H1 (cell line): ENCODE data around the gene DMC1. TPM values are rescaled to one million over a fixed set of nuclear protein-coding genes. Genes with fewer than 3 reads are reported as not detected.

Experiments used
- CTCF ChIA-PET: fragments of 300-600 bp; sonication (Branson Sonifier 250); formaldehyde crosslinking; loops from one replicate; lab custom pipeline; 2021; ENCODE audit not compliant: partially characterized antibody; lab: Charles Lee
- POLR2A ChIA-PET: fragments of 300-600 bp; sonication (Branson Sonifier 250); formaldehyde crosslinking; loops from one replicate; lab custom pipeline; 2021; ENCODE audit warnings: inconsistent platforms; ENCODE audit not compliant: partially characterized antibody; lab: Charles Lee
- DNase-seq, 2 experiments: peaks; one replicate each; pipeline versions ENCODE4 v3.0.0 to v3.0.0-alpha.2; 2010 to 2022; ENCODE audit warnings: low spot score in 2 of 2, low read depth in 1 of 2, mixed read lengths in 1 of 2
- FAIRE-seq: peaks from 2 replicates; lab custom pipeline; 2011; peaks lifted over from hg19 to GRCh38; lab: Jason Lieb, UNC
- H2AFZ ChIP-seq: 2 replicates; pipeline ENCODE4 v1.8.1; 2012; ENCODE audit warnings: low read length, inconsistent platforms
- H2AK5ac ChIP-seq: 2 replicates; pipeline ENCODE4 v1.6.1; 2013; ENCODE audit warnings: low read depth, low read length
- H2BK120ac ChIP-seq: replicated peaks from 2 replicates; pipeline ENCODE3; 2013; ENCODE audit warnings: low read depth, low read length, inconsistent platforms
- H2BK12ac ChIP-seq: 2 replicates; pipeline ENCODE4 v1.6.1; 2013; ENCODE audit warnings: low read depth, low read length
- H2BK15ac ChIP-seq: 2 replicates; pipeline ENCODE4 v1.6.1; 2013; ENCODE audit warnings: low read length
- H2BK20ac ChIP-seq: 2 replicates; pipeline ENCODE4 v1.6.1; 2013; ENCODE audit warnings: low read length
- H2BK5ac ChIP-seq: 2 replicates; pipeline ENCODE4 v1.6.1; 2013; ENCODE audit warnings: low read depth, low read length
- H3K14ac ChIP-seq: 2 replicates; pipeline ENCODE4 v1.6.1; 2013; ENCODE audit warnings: inconsistent platforms; ENCODE audit not compliant: insufficient read length
- H3K18ac ChIP-seq: 2 replicates; pipeline ENCODE4 v1.6.1; 2013; ENCODE audit warnings: low read length; ENCODE audit errors: extremely low read depth
- H3K23ac ChIP-seq: 2 replicates; pipeline ENCODE4 v1.6.1; 2013; ENCODE audit warnings: inconsistent platforms; ENCODE audit not compliant: insufficient read length
- H3K23me2 ChIP-seq: 2 replicates; pipeline ENCODE4 v1.6.1; 2013; ENCODE audit warnings: low read depth, low read length
- H3K27ac ChIP-seq: 2 replicates; pipeline ENCODE4 v1.6.1; 2011; ENCODE audit warnings: low read depth, low read length, inconsistent platforms
- H3K27me3 ChIP-seq, 4 experiments: replicated peaks in 1 of 4; 1 replicate in 1 of 4; 2 replicates in 3 of 4; pipeline versions ENCODE4 v1.6.1 to v1.8.1; 2011 to 2013; ENCODE audit warnings: low read length in 3 of 4, mild to moderate bottlenecking in 3 of 4, inconsistent platforms in 2 of 4, mixed read lengths in 2 of 4, moderate library complexity in 1 of 4; ENCODE audit not compliant: control insufficient read depth in 3 of 4, insufficient read depth in 3 of 4; ENCODE audit errors: extremely low read depth in 1 of 4
- H3K36me3 ChIP-seq, 4 experiments: 2 replicates each; pipeline versions ENCODE4 v1.6.1 to v1.8.1; 2011 to 2013; ENCODE audit warnings: mild to moderate bottlenecking in 4 of 4, low read length in 3 of 4, moderate library complexity in 2 of 4, control low read depth in 1 of 4, inconsistent platforms in 1 of 4; ENCODE audit not compliant: insufficient read depth in 4 of 4, control insufficient read depth in 2 of 4
- H3K4ac ChIP-seq: replicated peaks from 2 replicates; pipeline ENCODE3; 2013; ENCODE audit warnings: low read length, low read depth, mixed read lengths, inconsistent platforms; ENCODE audit not compliant: insufficient read length
- H3K4me1 ChIP-seq, 4 experiments: replicated peaks in 1 of 4; 1 replicate in 1 of 4; 2 replicates in 3 of 4; pipeline versions ENCODE4 v1.6.1 to v1.8.1; 2011 to 2013; ENCODE audit warnings: low read length in 3 of 4, inconsistent platforms in 2 of 4, mixed read lengths in 1 of 4; ENCODE audit not compliant: insufficient read depth in 4 of 4, control insufficient read depth in 3 of 4
- H3K4me2 ChIP-seq, 2 experiments: 2 replicates each; pipeline versions ENCODE4 v1.6.1 to v1.8.1; 2011 to 2013; ENCODE audit warnings: low read depth in 2 of 2, low read length in 2 of 2, control low read depth in 1 of 2, inconsistent platforms in 1 of 2, mild to moderate bottlenecking in 1 of 2; ENCODE audit not compliant: insufficient read depth in 1 of 2
- H3K4me3 ChIP-seq, 4 experiments: fragments of 200-600, 300-600 bp in 1 of 4; sonication (generic), shearing (Covaris generic), sonication (Bioruptor Twin) in 1 of 4; 2 replicates each; pipeline versions ENCODE4 v1.5.1 to v1.8.1; 2011 to 2016; ENCODE audit warnings: low read length in 4 of 4, low read depth in 3 of 4, control low read depth in 2 of 4, inconsistent platforms in 2 of 4, mild to moderate bottlenecking in 2 of 4, mixed read lengths in 1 of 4, moderate library complexity in 1 of 4; ENCODE audit not compliant: insufficient read depth in 2 of 4; ENCODE audit errors: extremely low read depth in 1 of 4
- H3K56ac ChIP-seq: replicated peaks from 2 replicates; pipeline ENCODE3; 2013; ENCODE audit warnings: low read depth, mild to moderate bottlenecking, mixed read lengths, low read length, inconsistent platforms; ENCODE audit not compliant: insufficient read length
- H3K79me1 ChIP-seq: 2 replicates; pipeline ENCODE4 v1.6.1; 2013; ENCODE audit warnings: low read depth, low read length, control low read depth
- H3K79me2 ChIP-seq, 2 experiments: 2 replicates each; pipeline versions ENCODE4 v1.6.1 to v1.8.1; 2012 to 2013; ENCODE audit warnings: low read length in 2 of 2, mild to moderate bottlenecking in 2 of 2, inconsistent platforms in 1 of 2; ENCODE audit not compliant: insufficient read depth in 2 of 2, control insufficient read depth in 1 of 2
- H3K9ac ChIP-seq, 4 experiments: replicated peaks in 1 of 4; 1 replicate in 1 of 4; 2 replicates in 3 of 4; pipeline versions ENCODE4 v1.6.1 to v1.8.1; 2011 to 2013; ENCODE audit warnings: low read depth in 3 of 4, low read length in 3 of 4, control low read depth in 2 of 4, mild to moderate bottlenecking in 2 of 4, moderate library complexity in 2 of 4, inconsistent platforms in 1 of 4; ENCODE audit errors: extremely low read depth in 1 of 4
- H3K9me3 ChIP-seq, 2 experiments: 2 replicates each; pipeline versions ENCODE4 v1.6.1 to v1.8.1; 2012 to 2013; ENCODE audit warnings: mild to moderate bottlenecking in 2 of 2, moderate library complexity in 2 of 2, control low read depth in 1 of 2, inconsistent platforms in 1 of 2, low read depth in 1 of 2, low read length in 1 of 2, mixed read lengths in 1 of 2; ENCODE audit not compliant: insufficient read depth in 2 of 2
- H4K20me1 ChIP-seq, 2 experiments: replicated peaks in 1 of 2; 2 replicates each; pipeline versions ENCODE3 to v1.8.1; 2011 to 2013; ENCODE audit warnings: inconsistent platforms in 2 of 2, low read length in 2 of 2, mild to moderate bottlenecking in 1 of 2; ENCODE audit not compliant: insufficient read depth in 2 of 2, control insufficient read depth in 1 of 2
- H4K5ac ChIP-seq: 2 replicates; pipeline ENCODE4 v1.6.1; 2013; ENCODE audit warnings: low read length, low read depth, mixed read lengths, inconsistent platforms; ENCODE audit not compliant: insufficient read length
- H4K8ac ChIP-seq: 2 replicates; pipeline ENCODE4 v1.8.0; 2013; ENCODE audit warnings: mild to moderate bottlenecking, moderate library complexity, low read length, inconsistent platforms; ENCODE audit not compliant: insufficient read depth; ENCODE audit errors: extremely low read depth
- H4K91ac ChIP-seq: replicated peaks from 2 replicates; pipeline ENCODE3; 2013; ENCODE audit warnings: low read length, mixed read lengths, inconsistent platforms; ENCODE audit not compliant: insufficient read length
- ASH2L ChIP-seq: fragments of 200-600, 300-600 bp; sonication (generic); IDR thresholded peaks from one replicate; pipeline ENCODE4 v1.7.1; 2017; ENCODE audit warnings: low read length
- BACH1 ChIP-seq: IDR thresholded peaks from 2 replicates; pipeline ENCODE4 v1.6.1; 2012; ENCODE audit warnings: low read length, improper control_type of control experiment
- CREB1 ChIP-seq: IDR thresholded peaks from 2 replicates; pipeline ENCODE4 v1.6.1; 2012; ENCODE audit warnings: inconsistent platforms
- E2F6 ChIP-seq: IDR thresholded peaks from 2 replicates; pipeline ENCODE4 v1.6.1; 2012; ENCODE audit warnings: inconsistent platforms
- HDAC6 ChIP-seq: IDR thresholded peaks from one replicate; pipeline ENCODE4 v1.7.1; 2012; ENCODE audit warnings: low read depth, mild to moderate bottlenecking, inconsistent platforms, low read length, moderate library complexity
- NANOG ChIP-seq: IDR thresholded peaks from 2 replicates; pipeline ENCODE4 v1.6.1; 2011; ENCODE audit warnings: low read length, low read depth, mild to moderate bottlenecking, inconsistent platforms; ENCODE audit not compliant: insufficient read depth, poor library complexity, severe bottlenecking
- NRF1 ChIP-seq: IDR thresholded peaks from 2 replicates; pipeline ENCODE4 v1.6.1; 2011; ENCODE audit warnings: mild to moderate bottlenecking, low read depth, low read length, improper control_type of control experiment
- POLR2A ChIP-seq, 2 experiments: IDR thresholded peaks; 1 replicate in 1 of 2; 2 replicates in 1 of 2; pipeline ENCODE4 v1.6.1; 2011; ENCODE audit warnings: low read depth in 2 of 2, low read length in 2 of 2, mild to moderate bottlenecking in 2 of 2; ENCODE audit errors: control extremely low read depth in 1 of 2
- RBBP5 ChIP-seq: IDR thresholded peaks from 2 replicates; pipeline ENCODE4 v1.7.1; 2012; ENCODE audit warnings: low read depth, mild to moderate bottlenecking, inconsistent platforms, low read length, moderate library complexity, borderline replicate concordance
- SAP30 ChIP-seq: fragments of 300-600 bp; sonication (generic); IDR thresholded peaks from 2 replicates; pipeline ENCODE4 v1.7.1; 2012; ENCODE audit warnings: low read length, moderate library complexity, mild to moderate bottlenecking, inconsistent platforms; ENCODE audit not compliant: insufficient read depth, insufficient replicate concordance
- SIN3A ChIP-seq, 2 experiments: IDR thresholded peaks in 1 of 2; conservative IDR thresholded peaks in 1 of 2; 2 replicates each; pipeline ENCODE4 v1.6.1; 2011 to 2012; ENCODE audit warnings: low read length in 2 of 2, improper control_type of control experiment in 1 of 2, low read depth in 1 of 2, mild to moderate bottlenecking in 1 of 2
- SP2 ChIP-seq: IDR thresholded peaks from 2 replicates; pipeline ENCODE4 v1.6.1; 2012; ENCODE audit warnings: mild to moderate bottlenecking, low read length, inconsistent platforms
- TAF7 ChIP-seq: optimal IDR thresholded peaks from 2 replicates; pipeline ENCODE3; 2011; ENCODE audit warnings: low read depth, mild to moderate bottlenecking, inconsistent platforms, low read length, moderate library complexity, borderline replicate concordance
- WGBS, 2 experiments: shearing (Covaris generic) in 1 of 2; methylation state at CpG; one replicate each; pipeline versions ENCODE4 v1.1.6 to v1.1.7; 2013 to 2015; ENCODE audit warnings: low lambda C conversion rate in 2 of 2, mixed read lengths in 2 of 2, inconsistent platforms in 1 of 2, low coverage in 1 of 2, missing lambda C conversion rate in 1 of 2; ENCODE audit not compliant: insufficient replicate concordance in 2 of 2, insufficient coverage in 1 of 2, insufficient read length in 1 of 2; ENCODE audit errors: extremely low coverage in 1 of 2, missing lambda C conversion rate in 1 of 2; 5-methylcytosine and 5-hydroxymethylcytosine counted together
- polyA plus RNA-seq, 7 experiments: library from polyadenylated mRNA; depleted of rRNA in 3 of 7; stranded (reverse) in 5 of 7; unstranded in 2 of 7; fragments of >200 nt in 5 of 7; fragments of 200-250 nt in 2 of 7; gene quantifications; 1 replicate in 5 of 7; 2 replicates in 1 of 7; 4 replicates in 1 of 7; pipeline versions ENCODE4 v1.2.1 to v1.2.3, GENCODE V29; 2011 to 2013; ENCODE audit warnings: missing spikeins in 2 of 7, mixed read lengths in 2 of 7
- total RNA-seq: library from RNA; stranded (reverse); fragmentation: NEBNext Ultra II Directional; extraction: Animal tissue kit (Norgen Biotek cat#: 25700); gene quantifications from 2 replicates; pipeline ENCODE4 v1.2.1, GENCODE V29; 2021

The DMC1 gene
- total and polyA plus RNA-seq, 2 of the 8 experiments (the other 6 are each of a cell fraction or from before 2014, with no cell fraction given): 3.8 to 7.2 TPM

GRCh38 chr22:38565441-38565840, 4.5 kb downstream of the DMC1 start:
- H3K9me3 ChIP-seq: no peaks in the 10 kb centered on the region
- H3K14ac ChIP-seq: no peak overlapping the region
- no peak overlapping the region for H2BK120ac ChIP-seq
- H3K56ac ChIP-seq: no peak overlapping the region
- H3K27me3 ChIP-seq: no peaks in the 10 kb centered on the region
- no peak overlapping the region for H2BK5ac ChIP-seq
- no peak overlapping the region for H3K27ac ChIP-seq
- peak in 1 of 2 experiments; percentile 16 for DNase-seq
- H3K4me1 ChIP-seq: peaks cover 4 to 9% (median 4%) of the 10 kb centered on the region in 4 experiments; a peak in 5 of 7 replicates
- H4K5ac ChIP-seq: no peak overlapping the region
- H3K4me3 ChIP-seq: no peak overlapping the region
- H4K8ac ChIP-seq: no peak overlapping the region
- no peak overlapping the region for H3K4ac ChIP-seq
- H3K18ac ChIP-seq: no peak overlapping the region
- POLR2A ChIA-PET: interaction anchor here (0.6 to 1.5 kb wide), 3 partner anchors 16 to 85 kb away, joined by 3 to 4 read pairs (median 3); no protein-coding TSS in a partner anchor
- H3K36me3 ChIP-seq: no peaks in the 10 kb centered on the region
- H4K91ac ChIP-seq: no peak overlapping the region
- H3K23ac ChIP-seq: no peak overlapping the region
- FAIRE-seq: no peak
- no peak overlapping the region for H2BK12ac ChIP-seq
- H3K79me2 ChIP-seq: no peaks in the 10 kb centered on the region
- H2AFZ ChIP-seq: no peak overlapping the region
- no peak overlapping the region for H3K4me2 ChIP-seq
- H3K9ac ChIP-seq: no peak overlapping the region
- no peak overlapping the region for H2BK15ac ChIP-seq
- no peaks in the 10 kb centered on the region for H4K20me1 ChIP-seq
- CTCF ChIA-PET: interaction anchor here (0.8 to 1.7 kb wide), 2 partner anchors 41 to 103 kb away, joined by 3 to 5 read pairs; no protein-coding TSS in a partner anchor
- H2BK20ac ChIP-seq: no peak overlapping the region
- 94% methylated on average over 1 of the region's 1 CpG; no CpG with 5 or more reads in 1 of the 2 experiments for WGBS, 2 experiments
- H3K79me1 ChIP-seq: no peaks in the 10 kb centered on the region
- H3K23me2 ChIP-seq: peaks cover 8% of the 10 kb centered on the region; the same call in 1 of the 2 replicates
- no peak overlapping the region for H2AK5ac ChIP-seq
- TF ChIP-seq CREB1: no peak
- TF ChIP-seq E2F6: no peak
- no peak for TF ChIP-seq NRF1
- TF ChIP-seq BACH1: no peak
- TF ChIP-seq POLR2A (IDR thresholded peaks at IDR 0.05; ENCODE audit: control extremely low read depth in 1 of 2, low read depth in 2 of 2, low read length in 2 of 2): no peak
- TF ChIP-seq HDAC6: no peak
- no peak for TF ChIP-seq SP2
- no peak for TF ChIP-seq RBBP5
- no peak for TF ChIP-seq SIN3A (conservative IDR thresholded peaks at IDR 0.05 in 1 of 2, IDR thresholded peaks at IDR 0.05 in 1 of 2; ENCODE audit: low read depth in 1 of 2, low read length in 2 of 2)
- no peak for TF ChIP-seq NANOG
- TF ChIP-seq SAP30: no peak
- no peak for TF ChIP-seq TAF7
- no peak for TF ChIP-seq ASH2L
